GM12878 (cell line): Measurements from ENCODE around the gene CALHM3. TPM values are rescaled to one million over a fixed set of nuclear protein-coding genes. Genes with fewer than 3 reads are reported as not detected.

Experiments used
- ATAC-seq: fragments of 200-7000 bp; cut with Tn5 transposase; 3 replicates; pipeline ENCODE4 v1.9.1; 2020; ENCODE audit warnings: mild to moderate bottlenecking, moderate library complexity
- BruUV-seq: library from RNA; stranded (reverse); fragments of 400-500 nt; replicated peaks from 2 replicates; lab custom pipeline; 2021; lab: Mats Ljungman, UMichigan
- CTCF ChIA-PET: fragments of 300-600 bp; sonication (Branson Sonifier 250); formaldehyde crosslinking; extraction: SDS; loops from one replicate; lab custom pipeline; 2021; ENCODE audit warnings: inconsistent platforms; lab: Yijun Ruan, JAX
- POLR2A ChIA-PET: fragments of 350-600 bp; formaldehyde crosslinking; extraction: SDS; loops from one replicate; lab custom pipeline; 2021; ENCODE audit warnings: inconsistent platforms; lab: Charles Lee
- RAD21 ChIA-PET: fragments of 300-600 bp; sonication (Branson Sonifier 250); formaldehyde crosslinking; loops from one replicate; lab custom pipeline; 2023; ENCODE audit warnings: antibody characterized with exemption; ENCODE audit not compliant: unreplicated experiment; lab: Charles Lee
- SMC1A ChIA-PET: fragments of 300-600 bp; sonication (Branson Sonifier 250); formaldehyde crosslinking; loops from one replicate; lab custom pipeline; 2023; ENCODE audit not compliant: unreplicated experiment, uncharacterized antibody; lab: Charles Lee
- DNase-seq: peaks from one replicate; pipeline ENCODE4 v3.0.0-alpha.2; 2011; ENCODE audit warnings: low read depth, low spot score
- FAIRE-seq: peaks from 3 replicates; lab custom pipeline; 2011; peaks lifted over from hg19 to GRCh38; lab: Jason Lieb, UNC
- H2AFZ ChIP-seq: 2 replicates; pipeline ENCODE4 v1.6.0; 2011; ENCODE audit warnings: low read depth, low read length, control low read depth; ENCODE audit not compliant: control insufficient read depth
- H3K27ac ChIP-seq: 2 replicates; pipeline ENCODE4 v1.5.1; 2011; ENCODE audit warnings: control low read depth; ENCODE audit not compliant: control insufficient read depth, insufficient read depth
- H3K27me3 ChIP-seq, 2 experiments: replicated peaks in 1 of 2; 2 replicates each; pipeline versions ENCODE4 v1.6.0 to v1.6.1; 2011; ENCODE audit warnings: low read length in 1 of 2; ENCODE audit not compliant: control insufficient read depth in 2 of 2, insufficient read depth in 2 of 2
- H3K36me3 ChIP-seq, 2 experiments: 2 replicates each; pipeline ENCODE4 v1.5.1; 2011; ENCODE audit warnings: low read length in 1 of 2; ENCODE audit not compliant: control insufficient read depth in 2 of 2, insufficient read depth in 2 of 2
- H3K4me1 ChIP-seq: 2 replicates; pipeline ENCODE4 v1.6.1; 2011; ENCODE audit warnings: mild to moderate bottlenecking, low read length, moderate library complexity, mixed read lengths; ENCODE audit not compliant: control insufficient read depth, insufficient read depth
- H3K4me2 ChIP-seq: 2 replicates; pipeline ENCODE4 v1.6.0; 2011; ENCODE audit warnings: control low read depth; ENCODE audit not compliant: control insufficient read depth, insufficient read depth
- H3K4me3 ChIP-seq: fragments of 200-600 bp; sonication (generic); 2 replicates; pipeline ENCODE4 v1.5.1; 2016
- H3K79me2 ChIP-seq: 2 replicates; pipeline ENCODE4 v1.6.0; 2011; ENCODE audit warnings: low read length; ENCODE audit not compliant: control insufficient read depth, insufficient read depth
- H3K9ac ChIP-seq: 2 replicates; pipeline ENCODE4 v1.8.0; 2011; ENCODE audit warnings: low read length, control low read depth, mixed read lengths; ENCODE audit not compliant: control insufficient read depth, insufficient read depth
- H3K9me3 ChIP-seq: replicated peaks from 3 replicates; pipeline ENCODE4 v1.5.1; 2011; ENCODE audit warnings: mild to moderate bottlenecking, low read length; ENCODE audit not compliant: control insufficient read depth, insufficient read depth
- H4K20me1 ChIP-seq: 2 replicates; pipeline ENCODE4 v1.6.0; 2011; ENCODE audit not compliant: control insufficient read depth, insufficient read depth
- LARP7 ChIP-seq: fragments of 450-650 bp; IDR thresholded peaks from 2 replicates; pipeline ENCODE4 v1.6.1; 2017; ENCODE audit warnings: mild to moderate bottlenecking
- NFYB ChIP-seq: IDR thresholded peaks from 2 replicates; pipeline ENCODE4 v1.6.1; 2011; ENCODE audit warnings: low read depth, mild to moderate bottlenecking, low read length, improper control_type of control experiment, moderate library complexity; ENCODE audit not compliant: insufficient read depth
- NR2C2 ChIP-seq: IDR thresholded peaks from 2 replicates; pipeline ENCODE4 v1.6.1; 2011; ENCODE audit warnings: borderline replicate concordance, low read depth; ENCODE audit not compliant: control insufficient read depth, insufficient read length
- NRF1 ChIP-seq: conservative IDR thresholded peaks from 2 replicates; pipeline ENCODE4 v1.6.1; 2011; ENCODE audit warnings: mild to moderate bottlenecking, low read depth, low read length, improper control_type of control experiment
- PAX8 ChIP-seq: fragments of 450-650 bp; IDR thresholded peaks from 2 replicates; pipeline ENCODE4 v1.6.1; 2017; ENCODE audit warnings: mild to moderate bottlenecking, moderate library complexity
- PML ChIP-seq: IDR thresholded peaks from 2 replicates; pipeline ENCODE4 v1.6.1; 2012; ENCODE audit warnings: low read length, inconsistent platforms
- SIX5 ChIP-seq: IDR thresholded peaks from 2 replicates; pipeline ENCODE4 v1.6.1; 2011; ENCODE audit warnings: mild to moderate bottlenecking, low read depth, low read length, moderate library complexity; ENCODE audit not compliant: severe bottlenecking
- STAT1 ChIP-seq: fragments of 450-650 bp; conservative IDR thresholded peaks from 2 replicates; pipeline ENCODE4 v1.6.1; 2014; ENCODE audit warnings: antibody characterized with exemption, mild to moderate bottlenecking
- ZNF217 ChIP-seq: fragments of 450-650 bp; IDR thresholded peaks from 2 replicates; pipeline ENCODE4 v1.6.1; 2017; ENCODE audit warnings: antibody characterized with exemption, mild to moderate bottlenecking
- WGBS: methylation state at CpG from one replicate; pipeline ENCODE4 v1.1.6; 2016; ENCODE audit warnings: low lambda C conversion rate; ENCODE audit not compliant: insufficient replicate concordance, insufficient coverage; ENCODE audit errors: missing lambda C conversion rate; 5-methylcytosine and 5-hydroxymethylcytosine counted together
- in situ Hi-C: fragments of 300-500 bp; cut with MboI; formaldehyde crosslinking; loops from 9 replicates; pipeline ENCODE4 v1.14.3; 2018; ENCODE audit warnings: mixed read lengths
- intact Hi-C: fragments of 100-400 bp; cut with micrococcal nuclease; formaldehyde crosslinking; loops from one replicate; pipeline ENCODE4 v1.14.2; 2022; ENCODE audit not compliant: unreplicated experiment
- polyA plus RNA-seq, 11 experiments: library from polyadenylated mRNA; depleted of rRNA in 4 of 11; unstranded in 6 of 11; stranded (reverse) in 5 of 11; fragments of >200 nt; fragmentation: Nextera tagmentation in 4 of 11; fragmentation: Illumina TruSeq in 1 of 11; extraction: Ambion mirVana in 4 of 11; extraction: Trizol in 1 of 11; gene quantifications; 1 replicate in 1 of 11; 2 replicates in 10 of 11; pipeline versions ENCODE4 v1.2.1 to v1.2.3, GENCODE V29; 2011 to 2016; ENCODE audit warnings: inconsistent platforms in 2 of 11, missing spikeins in 2 of 11, low read depth in 1 of 11
- total RNA-seq, 4 experiments: library from RNA; depleted of rRNA in 3 of 4; stranded (reverse); fragments of >200 nt in 3 of 4; fragmentation: Illumina TruSeq in 1 of 4; extraction: Trizol in 1 of 4; gene quantifications; 2 replicates each; pipeline versions ENCODE4 v1.2.1 to v1.2.3, GENCODE V29; 2013 to 2021
- TF ChIP-seq, protein P1 (sequence below): fragments of 450-650 bp; IDR thresholded peaks from 2 replicates; pipeline ENCODE4 v1.6.1; 2017; ENCODE audit warnings: low read depth, mild to moderate bottlenecking, moderate library complexity
- TF ChIP-seq, protein P2 (sequence below): fragments of 450-650 bp; IDR thresholded peaks from 2 replicates; pipeline ENCODE4 v1.6.1; 2017; ENCODE audit warnings: mild to moderate bottlenecking, low read depth, inconsistent platforms; ENCODE audit not compliant: poor library complexity, severe bottlenecking
- TF ChIP-seq, protein P3 (sequence below): fragments of 150-350 bp; IDR thresholded peaks from 2 replicates; pipeline ENCODE4 v1.6.1; 2014; ENCODE audit warnings: mild to moderate bottlenecking, low read depth, low read length
- TF ChIP-seq, protein P4 (sequence below): fragments of 450-650 bp; formaldehyde crosslinking; IDR thresholded peaks from 2 replicates; pipeline ENCODE4 v1.4.0; 2022; ENCODE audit warnings: mild to moderate bottlenecking, moderate library complexity

CALHM3 gene
- total and polyA plus RNA-seq, 10 of the 15 experiments (the other 5 are each of a cell fraction or from before 2014, with no cell fraction given): 0.03 to 0.42 (median 0.11) TPM; not detected in 5

DNA sequence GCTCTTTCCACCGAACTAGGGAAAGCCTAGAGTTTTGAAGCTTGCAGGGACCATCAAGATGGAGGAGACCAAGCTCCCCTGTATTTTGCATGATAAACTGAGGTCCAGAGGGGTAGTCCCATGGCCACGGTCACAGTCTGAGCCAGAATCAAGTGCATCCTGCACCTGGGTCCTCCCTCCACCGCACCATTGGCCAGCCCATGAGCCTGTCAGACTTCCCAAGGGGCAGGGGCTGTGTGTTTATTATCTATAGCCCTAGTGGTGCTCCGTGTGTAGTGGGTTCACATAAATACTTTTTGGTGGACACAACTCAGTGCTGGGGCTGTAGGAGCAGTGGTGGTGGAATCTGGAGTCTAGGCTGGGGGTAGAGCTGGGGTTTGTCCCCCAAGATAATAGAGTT, 3.6 kb downstream of the CALHM3 start (continued):
- TF ChIP-seq, protein P1, sequence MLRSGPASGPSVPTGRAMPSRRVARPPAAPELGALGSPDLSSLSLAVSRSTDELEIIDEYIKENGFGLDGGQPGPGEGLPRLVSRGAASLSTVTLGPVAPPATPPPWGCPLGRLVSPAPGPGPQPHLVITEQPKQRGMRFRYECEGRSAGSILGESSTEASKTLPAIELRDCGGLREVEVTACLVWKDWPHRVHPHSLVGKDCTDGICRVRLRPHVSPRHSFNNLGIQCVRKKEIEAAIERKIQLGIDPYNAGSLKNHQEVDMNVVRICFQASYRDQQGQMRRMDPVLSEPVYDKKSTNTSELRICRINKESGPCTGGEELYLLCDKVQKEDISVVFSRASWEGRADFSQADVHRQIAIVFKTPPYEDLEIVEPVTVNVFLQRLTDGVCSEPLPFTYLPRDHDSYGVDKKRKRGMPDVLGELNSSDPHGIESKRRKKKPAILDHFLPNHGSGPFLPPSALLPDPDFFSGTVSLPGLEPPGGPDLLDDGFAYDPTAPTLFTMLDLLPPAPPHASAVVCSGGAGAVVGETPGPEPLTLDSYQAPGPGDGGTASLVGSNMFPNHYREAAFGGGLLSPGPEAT: no peak
- no peak for TF ChIP-seq STAT1
- TF ChIP-seq PML: no peak
- TF ChIP-seq NRF1: no peak

DNA sequence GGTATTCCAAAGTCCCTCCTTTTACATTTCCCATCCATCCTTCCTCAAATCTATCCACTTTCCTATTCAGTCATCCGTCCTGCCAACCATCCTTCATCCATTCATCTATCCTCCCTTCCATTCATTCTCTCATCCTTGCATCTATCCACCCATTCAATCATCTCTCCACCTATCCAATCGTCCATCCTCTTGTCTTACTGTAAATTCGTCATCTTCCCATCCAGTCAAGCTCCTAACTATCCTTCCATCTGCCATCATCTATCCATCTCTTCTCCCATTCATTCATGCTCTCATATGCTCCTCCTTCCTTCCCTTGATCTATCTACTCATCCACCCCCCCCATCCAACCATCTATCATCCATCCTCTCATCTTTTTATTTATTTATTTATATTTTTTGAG, 5.0 kb downstream of the CALHM3 start:
- H3K27me3 ChIP-seq: no peaks in the 10 kb centered on the region
- in situ Hi-C loops: no loop called here
- POLR2A ChIA-PET: interaction anchor here (3.4 to 3.8 kb wide), 2 partner anchors 8 to 22 kb away, joined by 26 to 35 read pairs; partner anchors contain the start of gene CALHM2
- TF ChIP-seq SIX5: no peak
- TF ChIP-seq, protein P2, sequence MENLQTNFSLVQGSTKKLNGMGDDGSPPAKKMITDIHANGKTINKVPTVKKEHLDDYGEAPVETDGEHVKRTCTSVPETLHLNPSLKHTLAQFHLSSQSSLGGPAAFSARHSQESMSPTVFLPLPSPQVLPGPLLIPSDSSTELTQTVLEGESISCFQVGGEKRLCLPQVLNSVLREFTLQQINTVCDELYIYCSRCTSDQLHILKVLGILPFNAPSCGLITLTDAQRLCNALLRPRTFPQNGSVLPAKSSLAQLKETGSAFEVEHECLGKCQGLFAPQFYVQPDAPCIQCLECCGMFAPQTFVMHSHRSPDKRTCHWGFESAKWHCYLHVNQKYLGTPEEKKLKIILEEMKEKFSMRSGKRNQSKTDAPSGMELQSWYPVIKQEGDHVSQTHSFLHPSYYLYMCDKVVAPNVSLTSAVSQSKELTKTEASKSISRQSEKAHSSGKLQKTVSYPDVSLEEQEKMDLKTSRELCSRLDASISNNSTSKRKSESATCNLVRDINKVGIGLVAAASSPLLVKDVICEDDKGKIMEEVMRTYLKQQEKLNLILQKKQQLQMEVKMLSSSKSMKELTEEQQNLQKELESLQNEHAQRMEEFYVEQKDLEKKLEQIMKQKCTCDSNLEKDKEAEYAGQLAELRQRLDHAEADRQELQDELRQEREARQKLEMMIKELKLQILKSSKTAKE: no peak
- TF ChIP-seq, protein P3, sequence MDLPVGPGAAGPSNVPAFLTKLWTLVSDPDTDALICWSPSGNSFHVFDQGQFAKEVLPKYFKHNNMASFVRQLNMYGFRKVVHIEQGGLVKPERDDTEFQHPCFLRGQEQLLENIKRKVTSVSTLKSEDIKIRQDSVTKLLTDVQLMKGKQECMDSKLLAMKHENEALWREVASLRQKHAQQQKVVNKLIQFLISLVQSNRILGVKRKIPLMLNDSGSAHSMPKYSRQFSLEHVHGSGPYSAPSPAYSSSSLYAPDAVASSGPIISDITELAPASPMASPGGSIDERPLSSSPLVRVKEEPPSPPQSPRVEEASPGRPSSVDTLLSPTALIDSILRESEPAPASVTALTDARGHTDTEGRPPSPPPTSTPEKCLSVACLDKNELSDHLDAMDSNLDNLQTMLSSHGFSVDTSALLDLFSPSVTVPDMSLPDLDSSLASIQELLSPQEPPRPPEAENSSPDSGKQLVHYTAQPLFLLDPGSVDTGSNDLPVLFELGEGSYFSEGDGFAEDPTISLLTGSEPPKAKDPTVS: no peak
- TF ChIP-seq, protein P4, sequence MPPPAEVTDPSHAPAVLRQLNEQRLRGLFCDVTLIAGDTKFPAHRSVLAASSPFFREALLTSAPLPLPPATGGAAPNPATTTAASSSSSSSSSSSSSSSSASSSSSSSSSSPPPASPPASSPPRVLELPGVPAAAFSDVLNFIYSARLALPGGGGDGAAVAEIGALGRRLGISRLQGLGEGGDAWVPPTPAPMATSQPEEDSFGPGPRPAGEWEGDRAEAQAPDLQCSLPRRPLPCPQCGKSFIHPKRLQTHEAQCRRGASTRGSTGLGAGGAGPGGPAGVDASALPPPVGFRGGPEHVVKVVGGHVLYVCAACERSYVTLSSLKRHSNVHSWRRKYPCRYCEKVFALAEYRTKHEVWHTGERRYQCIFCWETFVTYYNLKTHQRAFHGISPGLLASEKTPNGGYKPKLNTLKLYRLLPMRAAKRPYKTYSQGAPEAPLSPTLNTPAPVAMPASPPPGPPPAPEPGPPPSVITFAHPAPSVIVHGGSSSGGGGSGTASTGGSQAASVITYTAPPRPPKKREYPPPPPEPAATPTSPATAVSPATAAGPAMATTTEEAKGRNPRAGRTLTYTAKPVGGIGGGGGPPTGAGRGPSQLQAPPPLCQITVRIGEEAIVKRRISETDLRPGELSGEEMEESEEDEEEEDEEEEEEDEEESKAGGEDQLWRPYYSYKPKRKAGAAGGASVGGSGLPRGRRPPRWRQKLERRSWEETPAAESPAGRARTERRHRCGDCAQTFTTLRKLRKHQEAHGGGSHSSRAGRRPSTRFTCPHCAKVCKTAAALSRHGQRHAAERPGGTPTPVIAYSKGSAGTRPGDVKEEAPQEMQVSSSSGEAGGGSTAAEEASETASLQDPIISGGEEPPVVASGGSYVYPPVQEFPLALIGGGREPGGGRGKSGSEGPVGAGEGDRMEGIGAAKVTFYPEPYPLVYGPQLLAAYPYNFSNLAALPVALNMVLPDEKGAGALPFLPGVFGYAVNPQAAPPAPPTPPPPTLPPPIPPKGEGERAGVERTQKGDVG (CRISPR knock-in tag): no peak
- TF ChIP-seq PAX8: no peak
- no peak for TF ChIP-seq NRF1
- TF ChIP-seq LARP7: no peak
- no peak for TF ChIP-seq ZNF217
- TF ChIP-seq NR2C2: no peak
- no peak for TF ChIP-seq NFYB

More for the DNA sequence above, 5.0 kb downstream of the CALHM3 start:
- Histone ChIP-seq H3K27ac (no peak overlapping the region), H3K79me2 (no peaks in the 10 kb centered on the region), H3K4me2 (no peak overlapping the region), H3K4me3 (no peak overlapping the region), H3K4me1 (peaks cover 48% of the 10 kb centered on the region), H2AFZ (no peak overlapping the region), H3K36me3 (no peaks in the 10 kb centered on the region), H3K9me3 (no peaks in the 10 kb centered on the region), H4K20me1 (no peaks in the 10 kb centered on the region), H3K9ac (no peak overlapping the region)
- intact Hi-C loops: loop anchor here (5.0 kb wide), 1 partner anchor 107 kb away; the partner anchor contains the start of gene TAF5
- 78% methylated on average over 3 of the region's 3 CpGs for WGBS
- ChIA-PET RAD21 (interaction anchor here (0.7 to 4.7 kb wide), 5 partner anchors 8 to 56 kb away, joined by 3 to 73 read pairs (median 18); partner anchors contain the start of genes CALHM1 and CALHM2), SMC1A (interaction anchor here (1.3 to 9.8 kb wide), 5 partner anchors 12 to 57 kb away, joined by 3 to 124 read pairs (median 4); partner anchors contain the start of gene CALHM2), CTCF (interaction anchor here (3.3 to 10.6 kb wide), 5 partner anchors 8 to 57 kb away, joined by 13 to 195 read pairs (median 52); partner anchors contain the start of gene CALHM2)
- ATAC-seq: no peak
- DNase-seq: no peak
- no TSS peak for BruUV-seq
- FAIRE-seq: no peak
